Panc1 (cell line): ENCODE measurements around the gene NEURL1B.

Experiments used
- CTCF ChIP-seq: fragments of 450-650 bp; IDR thresholded peaks from 2 replicates; pipeline ENCODE4 v1.5.1; 2017; ENCODE audit warnings: mild to moderate bottlenecking
- POLR2AphosphoS5 ChIP-seq: IDR thresholded peaks from 2 replicates; pipeline ENCODE4 v1.6.1; 2012; ENCODE audit warnings: mild to moderate bottlenecking, low read depth, low read length, moderate library complexity
- REST ChIP-seq, 2 experiments: IDR thresholded peaks; 2 replicates each; pipeline ENCODE4 v1.6.1; 2011 to 2012; ENCODE audit warnings: low read depth in 2 of 2, control low read depth in 1 of 2, low read length in 1 of 2, mild to moderate bottlenecking in 1 of 2, moderate library complexity in 1 of 2; ENCODE audit not compliant: insufficient read depth in 1 of 2
- SIN3A ChIP-seq: IDR thresholded peaks from 2 replicates; pipeline ENCODE4 v1.6.1; 2012; ENCODE audit warnings: low read depth, mild to moderate bottlenecking, low read length, moderate library complexity, borderline replicate concordance; ENCODE audit not compliant: insufficient read depth

- TF ChIP-seq CTCF (peak; percentile 65), POLR2AphosphoS5 (no peak), REST (IDR thresholded peaks at IDR 0.05; ENCODE audit: insufficient read depth in 1 of 2, low read depth in 2 of 2, low read length in 1 of 2) (no peak), SIN3A (no peak)
Measured at GRCh38 chr5:172646716-172647285, 5.7 kb downstream of the NEURL1B start.
